ENCODE data around the gene LTB4R2. TPM values are rescaled to one million over a fixed set of nuclear protein-coding genes. Genes with fewer than 3 reads are reported as not detected.
"Not testable (repeated sequence)": the region's sequence is repeated elsewhere in the genome, so short reads cannot be mapped to it uniquely, and the experiment has no call there.

LTB4R2 gene
- total and polyA plus RNA-seq, 5 donors: 0.66 to 2.1 (median 1.3) TPM

DNA sequence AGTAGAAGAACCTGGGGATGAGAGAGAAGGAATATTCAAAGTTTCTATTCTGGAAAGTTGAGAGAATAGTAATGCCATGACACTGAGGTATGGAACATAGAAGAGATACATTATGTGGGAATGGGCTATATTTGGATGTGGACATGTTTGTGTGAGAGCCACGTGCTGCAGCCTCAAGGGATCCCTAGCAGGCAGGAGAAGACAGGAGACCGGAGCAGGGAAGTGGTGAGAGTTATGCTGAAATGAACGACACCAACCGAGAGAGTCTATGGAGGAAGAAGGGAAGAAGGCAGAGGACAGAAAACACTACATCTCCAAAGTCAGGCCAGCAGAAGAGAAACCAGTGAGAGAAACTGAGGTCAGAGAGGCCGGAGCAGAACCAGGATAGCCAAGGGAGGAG lies 39.8 kb downstream of the LTB4R2 start:
- intact Hi-C loops (cut with DNase I): no loop called here
- H3K4me3 ChIP-seq (ENCODE audit: low read length): no peak overlapping the region
- H3K27me3 ChIP-seq (ENCODE audit: control insufficient read depth, insufficient read depth): no peaks in the 10 kb centered on the region
- WGBS: 60% methylated on average over 5 of the region's 5 CpGs
- H3K27ac ChIP-seq (ENCODE audit: low read length): no peak overlapping the region
- DNase-seq (no peak), ATAC-seq (no peak)
- no peaks in the 10 kb centered on the region for H3K4me1 ChIP-seq (ENCODE audit: control insufficient read depth, insufficient read depth, low read length)
- H3K9me3 ChIP-seq (ENCODE audit: control insufficient read depth, low read length): no peaks in the 10 kb centered on the region

DNA sequence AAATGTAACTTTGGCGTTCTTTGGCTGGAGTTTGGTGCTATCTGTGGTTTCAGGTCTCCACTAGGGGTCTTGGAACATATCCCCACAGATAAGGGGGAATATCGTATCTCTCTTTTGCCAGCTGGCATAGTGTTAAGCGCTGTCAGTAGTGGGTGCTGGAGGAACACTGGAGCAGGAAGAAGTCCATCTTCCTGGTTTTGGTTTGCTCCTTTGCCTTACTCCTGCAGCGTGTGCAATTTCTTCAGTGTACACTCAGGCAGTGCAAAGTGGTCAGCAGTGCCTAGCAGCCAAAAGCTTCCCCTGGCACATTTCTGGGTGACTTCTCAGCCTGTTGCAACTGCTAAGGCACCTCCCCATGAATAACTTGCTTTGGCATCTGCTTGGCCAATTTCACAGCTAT lies 41.6 kb downstream of the LTB4R2 start:
- H3K27me3 ChIP-seq (ENCODE audit: control insufficient read depth, insufficient read depth): no peaks in the 10 kb centered on the region
- H3K4me1 ChIP-seq (ENCODE audit: control insufficient read depth, insufficient read depth, low read length): no peaks in the 10 kb centered on the region
- H3K27ac ChIP-seq (ENCODE audit: low read length): no peak overlapping the region
- intact Hi-C loops (cut with DNase I): no loop called here
- no peak overlapping the region for H3K4me3 ChIP-seq (ENCODE audit: low read length)
- no peaks in the 10 kb centered on the region for H3K9me3 ChIP-seq (ENCODE audit: control insufficient read depth, low read length)
- 11% methylated on average over 4 of the region's 4 CpGs for WGBS
- DNase-seq: no peak
- peak; percentile 58 to 72 for ATAC-seq

DNA sequence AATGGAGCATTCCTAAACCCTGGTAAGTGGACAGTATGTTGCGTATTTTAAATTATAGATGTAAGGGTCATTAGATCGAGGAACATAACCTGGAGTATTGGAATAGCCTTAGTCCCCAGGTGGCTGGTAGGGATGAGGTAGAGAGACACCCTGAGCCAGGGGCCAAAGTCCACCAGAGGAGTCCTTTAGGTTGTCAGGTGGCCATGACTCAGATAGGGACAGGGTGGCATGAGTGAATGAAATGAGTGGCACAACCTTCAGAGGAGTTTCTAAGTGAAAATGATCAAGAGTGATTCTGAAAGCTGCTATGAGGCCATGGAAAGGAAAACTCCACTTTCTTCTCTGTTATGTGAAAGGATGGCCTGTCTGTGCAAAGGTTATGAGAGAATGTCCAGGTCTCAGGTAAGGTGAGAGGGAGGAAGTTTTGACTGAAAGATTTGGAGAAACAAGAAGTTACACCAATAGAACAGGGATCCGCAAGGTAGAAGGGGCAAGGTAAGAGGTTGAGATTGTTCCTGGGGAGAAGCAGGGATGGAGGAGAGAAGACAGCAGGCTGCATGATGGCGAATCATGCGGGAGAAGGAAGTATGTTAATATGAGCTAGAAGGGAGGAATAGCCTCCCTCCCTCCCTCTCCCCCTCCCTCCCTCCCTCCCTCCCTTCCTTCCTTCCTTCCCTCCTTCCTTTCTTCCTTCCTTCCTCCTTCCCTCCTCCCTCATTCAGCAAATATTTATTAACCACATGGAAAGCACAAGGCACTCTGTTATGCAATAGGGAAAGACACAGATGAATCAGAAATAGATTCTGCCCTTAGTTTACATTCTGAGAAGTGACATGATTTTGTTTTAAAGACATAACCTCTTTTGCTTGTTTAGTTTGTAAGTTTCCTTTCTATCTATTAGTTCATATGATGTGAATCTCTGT lies 43.9 kb downstream of the LTB4R2 start:
- H3K27me3 ChIP-seq (ENCODE audit: control insufficient read depth, insufficient read depth): no peaks in the 10 kb centered on the region

DNA sequence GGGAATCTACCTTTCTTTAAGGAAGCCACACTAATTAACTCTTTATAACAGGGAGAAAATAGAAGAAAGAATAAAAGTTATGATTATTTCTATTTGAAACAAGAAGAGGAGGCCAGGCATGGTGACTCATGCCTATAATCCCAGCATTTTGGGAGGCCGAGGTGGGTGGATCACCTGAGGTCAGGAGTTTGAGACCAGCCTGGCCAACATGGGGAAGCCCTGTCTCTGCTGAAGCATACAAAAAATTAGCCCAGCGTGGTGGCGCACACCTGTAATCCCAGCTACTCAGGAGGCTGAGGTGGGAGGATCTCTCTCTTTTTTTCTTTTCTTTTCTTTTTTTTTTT lies 44.5 kb downstream of the LTB4R2 start:
- WGBS: 92% methylated on average over 3 of the region's 3 CpGs
- H3K27ac ChIP-seq (ENCODE audit: low read length); ATAC-seq; intact Hi-C loops (cut with DNase I); H3K9me3 ChIP-seq (ENCODE audit: control insufficient read depth, low read length); DNase-seq; H3K4me1 ChIP-seq (ENCODE audit: control insufficient read depth, insufficient read depth, low read length); H3K4me3 ChIP-seq (ENCODE audit: low read length); H3K27me3 ChIP-seq (ENCODE audit: control insufficient read depth, insufficient read depth): not testable (repeated sequence)

More for the DNA sequence above, 43.9 kb downstream of the LTB4R2 start:
- no peak overlapping the region for H3K27ac ChIP-seq (ENCODE audit: low read length)
- intact Hi-C loops (cut with DNase I): no loop called here
- ATAC-seq (no peak), DNase-seq (no peak)
- H3K9me3 ChIP-seq (ENCODE audit: control insufficient read depth, low read length): no peaks in the 10 kb centered on the region
- H3K4me3 ChIP-seq (ENCODE audit: low read length): no peak overlapping the region
- WGBS: 75% methylated on average over 5 of the region's 5 CpGs
- H3K4me1 ChIP-seq (ENCODE audit: control insufficient read depth, insufficient read depth, low read length): no peaks in the 10 kb centered on the region

DNA sequence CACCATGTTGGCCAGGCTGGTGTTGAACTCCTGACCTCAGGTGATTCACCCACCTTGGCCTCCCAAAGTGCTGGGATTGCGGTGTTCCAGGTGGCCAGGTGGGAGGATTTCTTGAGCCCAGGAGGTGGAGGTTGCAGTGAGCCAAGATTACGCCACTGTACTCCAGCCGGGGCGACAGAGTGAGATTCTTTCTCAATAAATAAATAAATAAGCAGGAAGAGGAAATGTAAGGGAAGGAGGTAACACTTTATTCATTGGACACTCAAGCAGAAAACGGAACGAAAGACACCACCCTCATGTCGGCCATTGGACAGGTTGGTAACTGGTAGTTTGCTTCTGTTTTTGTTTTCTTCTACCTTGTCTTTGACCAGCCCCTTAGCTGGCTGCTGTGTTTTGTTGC lies 45.1 kb downstream of the LTB4R2 start:
- ATAC-seq: no peak
- 86% methylated on average over 7 of the region's 7 CpGs for WGBS
- H3K27ac ChIP-seq (ENCODE audit: low read length): no peak overlapping the region
- no peaks in the 10 kb centered on the region for H3K27me3 ChIP-seq (ENCODE audit: control insufficient read depth, insufficient read depth)
- H3K4me1 ChIP-seq (ENCODE audit: control insufficient read depth, insufficient read depth, low read length): no peaks in the 10 kb centered on the region
- H3K4me3 ChIP-seq (ENCODE audit: low read length): no peak overlapping the region
- no peak for DNase-seq
- H3K9me3 ChIP-seq (ENCODE audit: control insufficient read depth, low read length): no peaks in the 10 kb centered on the region
- intact Hi-C loops (cut with DNase I): no loop called here

DNA sequence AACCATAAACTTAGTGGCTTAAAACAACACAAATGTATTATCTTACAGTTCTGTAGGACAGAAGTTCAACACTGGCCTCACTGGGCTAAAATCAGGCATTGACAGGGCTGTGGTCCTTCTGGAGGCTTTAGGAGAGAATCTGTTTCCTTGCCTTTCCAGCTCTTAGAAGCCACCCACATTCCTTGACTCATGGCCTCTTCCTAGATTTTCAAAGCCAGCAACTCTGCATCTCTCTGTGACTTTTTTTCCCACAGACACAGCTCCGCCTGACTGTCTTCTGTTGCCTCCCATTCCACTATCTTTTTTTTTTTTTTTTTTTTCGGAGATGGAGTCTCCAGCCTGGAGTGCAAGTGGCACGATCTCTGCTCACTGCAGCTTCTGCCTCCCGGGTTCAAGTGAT lies 46.3 kb downstream of the LTB4R2 start:
- no peak for DNase-seq
- intact Hi-C loops (cut with DNase I): no loop called here
- Histone ChIP-seq H3K27ac (ENCODE audit: low read length) (no peak overlapping the region), H3K27me3 (ENCODE audit: control insufficient read depth, insufficient read depth) (no peaks in the 10 kb centered on the region), H3K4me3 (ENCODE audit: low read length) (no peak overlapping the region), H3K4me1 (ENCODE audit: control insufficient read depth, insufficient read depth, low read length) (no peaks in the 10 kb centered on the region), H3K9me3 (ENCODE audit: control insufficient read depth, low read length) (no peaks in the 10 kb centered on the region)
- WGBS: 85% methylated on average over 4 of the region's 4 CpGs
- ATAC-seq: no peak

DNA sequence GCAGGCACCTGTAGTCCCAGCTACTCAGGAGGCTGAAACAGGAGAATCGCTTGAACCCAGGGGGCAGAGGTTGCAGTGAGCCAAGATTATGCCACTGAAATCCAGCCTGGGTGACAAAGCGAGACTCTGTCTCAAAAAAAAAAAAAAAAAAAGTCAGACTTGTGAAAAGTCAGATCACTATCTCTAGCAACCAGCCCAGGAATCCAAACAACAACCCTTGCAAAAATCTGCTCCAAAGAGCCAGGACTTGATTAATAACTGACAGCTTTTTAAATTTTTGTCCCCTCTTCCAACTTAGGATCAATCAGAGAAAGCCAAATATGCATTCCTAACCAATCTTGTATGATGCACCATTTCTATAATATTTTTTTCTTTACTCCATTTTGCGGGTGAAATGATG lies 50.3 kb downstream of the LTB4R2 start:
- no peak for DNase-seq
- Histone ChIP-seq H3K9me3 (ENCODE audit: control insufficient read depth, low read length) (no peaks in the 10 kb centered on the region), H3K27ac (ENCODE audit: low read length) (no peak overlapping the region), H3K4me3 (ENCODE audit: low read length) (no peak overlapping the region), H3K4me1 (ENCODE audit: control insufficient read depth, insufficient read depth, low read length) (no peaks in the 10 kb centered on the region), H3K27me3 (ENCODE audit: control insufficient read depth, insufficient read depth) (no peaks in the 10 kb centered on the region)
- intact Hi-C loops (cut with DNase I): loop anchor here in 1 of 4 donors (10.0 kb wide), 1 partner anchor 75 kb away; no protein-coding TSS in a partner anchor
- 96% methylated on average over 3 of the region's 3 CpGs for WGBS
- ATAC-seq: no peak

DNA sequence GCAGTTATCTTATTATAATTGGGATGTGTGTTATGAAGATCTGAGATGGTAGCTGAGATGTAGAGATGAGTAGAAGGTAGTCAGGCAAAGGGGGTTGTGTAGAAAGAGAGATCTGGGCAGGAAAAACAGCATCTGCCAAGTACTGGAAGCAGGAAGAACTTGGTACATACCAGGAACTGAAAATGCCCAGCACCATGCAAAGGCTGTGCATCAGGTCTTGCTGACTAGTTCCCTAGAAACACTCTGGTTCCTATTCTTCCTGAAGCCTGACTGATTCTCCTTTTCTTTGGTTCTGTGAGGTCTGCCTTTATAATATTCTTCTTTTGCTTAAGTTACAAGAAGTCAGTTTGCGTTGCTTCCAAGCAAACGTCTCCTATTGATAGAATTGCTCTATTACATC lies 51.4 kb downstream of the LTB4R2 start:
- no peaks in the 10 kb centered on the region for H3K4me1 ChIP-seq (ENCODE audit: control insufficient read depth, insufficient read depth, low read length)
- WGBS: 68% methylated on average over 2 of the region's 2 CpGs
- DNase-seq (no peak), ATAC-seq (no peak)
- H3K27me3 ChIP-seq (ENCODE audit: control insufficient read depth, insufficient read depth): no peaks in the 10 kb centered on the region
- H3K27ac ChIP-seq (ENCODE audit: low read length): no peak overlapping the region
- intact Hi-C loops (cut with DNase I): loop anchor here in 1 of 4 donors (10.0 kb wide), 1 partner anchor 73 kb away; no protein-coding TSS in a partner anchor
- no peak overlapping the region for H3K4me3 ChIP-seq (ENCODE audit: low read length)
- no peaks in the 10 kb centered on the region for H3K9me3 ChIP-seq (ENCODE audit: control insufficient read depth, low read length)

Other genes starting within 250 kb of the LTB4R2 start
Only the 30 nearest of the 33 such genes appear.
- 10 to 100 TPM; 50.6 to 70.7 (median 62.6) TPM for gene DCAF11, start 195.4 kb upstream of the LTB4R2 start, total RNA-seq
- gene DCAF11, start 195.4 kb upstream of the LTB4R2 start, polyA plus RNA-seq: 33.1 TPM
- gene NRL, start 195.2 kb upstream of the LTB4R2 start, total RNA-seq: 1 to 10 TPM in 3 of 4 donors, under 1 TPM in 1; 0.79 to 2.9 (median 2.4) TPM
- 2.6 TPM for gene NRL, start 195.2 kb upstream of the LTB4R2 start, polyA plus RNA-seq
- 100 to 1,000 TPM in 3 of 4 donors, 10 to 100 TPM in 1; 87.4 to 178 (median 134) TPM for gene FITM1, start 179.5 kb upstream of the LTB4R2 start, total RNA-seq
- 224 TPM for gene FITM1, start 179.5 kb upstream of the LTB4R2 start, polyA plus RNA-seq
- 100 to 1,000 TPM in 3 of 4 donors, 10 to 100 TPM in 1; 99.8 to 112 (median 103) TPM for gene PSME1, start 173.9 kb upstream of the LTB4R2 start, total RNA-seq
- gene PSME1, start 173.9 kb upstream of the LTB4R2 start, polyA plus RNA-seq: 141 TPM
- gene EMC9, start 168.5 kb upstream of the LTB4R2 start, total RNA-seq: 10 to 100 TPM; 17.2 to 18.9 (median 18.1) TPM
- 21.2 TPM for gene EMC9, start 168.5 kb upstream of the LTB4R2 start, polyA plus RNA-seq
- gene PSME2, start 163.5 kb upstream of the LTB4R2 start, total RNA-seq: 10 to 100 TPM; 62.7 to 90.6 (median 67.6) TPM
- gene PSME2, start 163.5 kb upstream of the LTB4R2 start, polyA plus RNA-seq: 102 TPM
- 10 to 100 TPM; 29.2 to 48.4 (median 42.6) TPM for gene RNF31, start 162.6 kb upstream of the LTB4R2 start, total RNA-seq
- 27.6 TPM for gene RNF31, start 162.6 kb upstream of the LTB4R2 start, polyA plus RNA-seq
- gene IRF9, start 148.9 kb upstream of the LTB4R2 start, total RNA-seq: 100 to 1,000 TPM in 1 of 4 donors, 10 to 100 TPM in 3; 47.5 to 103 (median 59.0) TPM
- gene IRF9, start 148.9 kb upstream of the LTB4R2 start, polyA plus RNA-seq: 44.5 TPM
- 1 to 10 TPM; 1.9 to 5.8 (median 3.2) TPM for gene REC8, start 138.1 kb upstream of the LTB4R2 start, total RNA-seq
- 4.1 TPM for gene REC8, start 138.1 kb upstream of the LTB4R2 start, polyA plus RNA-seq
- gene IPO4, start 121.3 kb upstream of the LTB4R2 start, total RNA-seq: 10 to 100 TPM; 10.2 to 22.5 (median 12.1) TPM
- 4.1 TPM for gene IPO4, start 121.3 kb upstream of the LTB4R2 start, polyA plus RNA-seq
- gene TM9SF1, start 114.7 kb upstream of the LTB4R2 start, total RNA-seq: 10 to 100 TPM; 26.4 to 37.6 (median 30.4) TPM
- gene TM9SF1, start 114.7 kb upstream of the LTB4R2 start, polyA plus RNA-seq: 14.8 TPM
- under 1 TPM in 2 of 4 donors, not detected in 2; 0.18 to 0.37 TPM for gene TSSK4, start 104.4 kb upstream of the LTB4R2 start, total RNA-seq
- not detected for gene TSSK4, start 104.4 kb upstream of the LTB4R2 start, polyA plus RNA-seq
- gene CHMP4A, start 96.7 kb upstream of the LTB4R2 start, total RNA-seq: 10 to 100 TPM; 35.2 to 49.3 (median 39.5) TPM
- 56.3 TPM for gene CHMP4A, start 96.7 kb upstream of the LTB4R2 start, polyA plus RNA-seq
- 10 to 100 TPM; 15.7 to 21.8 (median 18.8) TPM for gene MDP1, start 94.1 kb upstream of the LTB4R2 start, total RNA-seq
- gene MDP1, start 94.1 kb upstream of the LTB4R2 start, polyA plus RNA-seq: 26.8 TPM
- gene NEDD8, start 77.8 kb upstream of the LTB4R2 start, total RNA-seq: 100 to 1,000 TPM; 167 to 190 (median 183) TPM
- 302 TPM for gene NEDD8, start 77.8 kb upstream of the LTB4R2 start, polyA plus RNA-seq
- gene GMPR2, start 77.2 kb upstream of the LTB4R2 start, total RNA-seq: 10 to 100 TPM; 32.4 to 45.4 (median 34.6) TPM
- 30.3 TPM for gene GMPR2, start 77.2 kb upstream of the LTB4R2 start, polyA plus RNA-seq
- gene TINF2, start 67.5 kb upstream of the LTB4R2 start, total RNA-seq: 10 to 100 TPM; 38.9 to 45.9 (median 45.3) TPM
- gene TINF2, start 67.5 kb upstream of the LTB4R2 start, polyA plus RNA-seq: 23.0 TPM
- 1 to 10 TPM in 1 of 4 donors, under 1 TPM in 3; 0.36 to 2.0 (median 0.58) TPM for gene TGM1, start 47.0 kb upstream of the LTB4R2 start, total RNA-seq
- gene TGM1, start 47.0 kb upstream of the LTB4R2 start, polyA plus RNA-seq: 0.16 TPM
- gene RABGGTA, start 38.5 kb upstream of the LTB4R2 start, total RNA-seq: 10 to 100 TPM; 18.1 to 21.4 (median 20.8) TPM
- gene RABGGTA, start 38.5 kb upstream of the LTB4R2 start, polyA plus RNA-seq: 20.7 TPM
- 10 to 100 TPM in 2 of 4 donors, 1 to 10 TPM in 2; 5.9 to 12.0 (median 10.4) TPM for gene DHRS1, start 10.4 kb upstream of the LTB4R2 start, total RNA-seq
- 7.2 TPM for gene DHRS1, start 10.4 kb upstream of the LTB4R2 start, polyA plus RNA-seq
- gene NOP9, start 10.3 kb upstream of the LTB4R2 start, total RNA-seq: 10 to 100 TPM; 19.2 to 20.3 (median 19.6) TPM
- 9.6 TPM for gene NOP9, start 10.3 kb upstream of the LTB4R2 start, polyA plus RNA-seq
- gene CIDEB, start 2.2 kb upstream of the LTB4R2 start, total RNA-seq: 1 to 10 TPM; 5.8 to 8.5 (median 6.9) TPM
- gene CIDEB, start 2.2 kb upstream of the LTB4R2 start, polyA plus RNA-seq: 3.6 TPM
- gene LTB4R, start 1.4 kb downstream of the LTB4R2 start, total RNA-seq: 1 to 10 TPM; 2.2 to 3.1 (median 2.4) TPM
- gene LTB4R, start 1.4 kb downstream of the LTB4R2 start, polyA plus RNA-seq: 1.6 TPM
- 10 to 100 TPM; 24.1 to 45.3 (median 32.8) TPM for gene ADCY4, start 24.9 kb downstream of the LTB4R2 start, total RNA-seq
- gene ADCY4, start 24.9 kb downstream of the LTB4R2 start, polyA plus RNA-seq: 33.4 TPM
- 1 to 10 TPM; 2.9 to 7.0 (median 6.4) TPM for gene RIPK3, start 29.9 kb downstream of the LTB4R2 start, total RNA-seq
- gene RIPK3, start 29.9 kb downstream of the LTB4R2 start, polyA plus RNA-seq: 3.8 TPM
- 10 to 100 TPM; 15.7 to 40.0 (median 31.0) TPM for gene NFATC4, start 58.0 kb downstream of the LTB4R2 start, total RNA-seq
- 25.8 TPM for gene NFATC4, start 58.0 kb downstream of the LTB4R2 start, polyA plus RNA-seq
- 10 to 100 TPM in 2 of 4 donors, 1 to 10 TPM in 2; 9.3 to 12.0 (median 10.5) TPM for gene NYNRIN, start 88.9 kb downstream of the LTB4R2 start, total RNA-seq
- gene NYNRIN, start 88.9 kb downstream of the LTB4R2 start, polyA plus RNA-seq: 5.1 TPM
- gene CBLN3, start 119.5 kb downstream of the LTB4R2 start, total RNA-seq: 1 to 10 TPM; 1.6 to 3.1 (median 2.7) TPM
- 1.3 TPM for gene CBLN3, start 119.5 kb downstream of the LTB4R2 start, polyA plus RNA-seq
- 10 to 100 TPM; 23.4 to 27.7 (median 26.0) TPM for gene KHNYN, start 119.8 kb downstream of the LTB4R2 start, total RNA-seq
- gene KHNYN, start 119.8 kb downstream of the LTB4R2 start, polyA plus RNA-seq: 19.1 TPM
- gene SDR39U1, start 132.6 kb downstream of the LTB4R2 start, total RNA-seq: 100 to 1,000 TPM in 1 of 4 donors, 10 to 100 TPM in 3; 74.6 to 101 (median 94.4) TPM
- 128 TPM for gene SDR39U1, start 132.6 kb downstream of the LTB4R2 start, polyA plus RNA-seq